Right atrium auricular region (tissue), 2 donors: ENCODE results near the gene ACTR3C. TPM values are rescaled to one million over a fixed set of nuclear protein-coding genes. Genes with fewer than 3 reads are reported as not detected.

Source experiments
- DNase-seq: peaks from one replicate; pipeline ENCODE4 v3.0.0-alpha.2; 2019; ENCODE audit warnings: low spot score
- H3K27ac ChIP-seq, 2 donors: fragments of 200-600 bp; sonication (generic); 1 replicate in 1 of 2; 2 replicates in 1 of 2; pipeline ENCODE4 v1.5.1; 2016 to 2019
- H3K27me3 ChIP-seq, 2 donors: fragments of 200-600 bp; sonication (generic); one replicate each; pipeline versions ENCODE4 v1.5.1 to v1.6.0; 2017 to 2019
- H3K36me3 ChIP-seq: fragments of 200-600 bp; sonication (generic); one replicate; pipeline ENCODE4 v1.5.1; 2016
- H3K4me1 ChIP-seq, 2 donors: fragments of 200-600 bp; sonication (generic); one replicate each; pipeline versions ENCODE4 v1.5.1 to v1.6.0; 2017 to 2019
- H3K4me3 ChIP-seq, 2 donors: fragments of 200-600 bp; sonication (generic); 1 replicate in 1 of 2; 2 replicates in 1 of 2; pipeline ENCODE4 v1.5.1; 2017 to 2019; ENCODE audit warnings: mild to moderate bottlenecking in 1 of 2, moderate library complexity in 1 of 2
- H3K9me3 ChIP-seq, 2 donors: fragments of 200-600 bp; sonication (generic); one replicate each; pipeline ENCODE4 v1.5.1; 2019
- CTCF ChIP-seq, 2 donors: fragments of 200-600 bp; sonication (generic); IDR thresholded peaks; one replicate each; pipeline ENCODE4 v1.5.1; 2019; ENCODE audit warnings: antibody characterized with exemption in 2 of 2
- total RNA-seq, 2 donors: library from RNA; depleted of rRNA; stranded (reverse); fragments of >200 nt; gene quantifications; one replicate each; pipeline ENCODE4 v1.1.0, GENCODE V29; 2016

Gene ACTR3C
- total RNA-seq, 2 donors from 2014 or later: 3.2 to 4.1 TPM

GRCh38 chr7:150332852-150333635 lies 9.7 kb upstream of the ACTR3C start:
- H3K4me3 ChIP-seq: no peak overlapping the region
- H3K27me3 ChIP-seq: no peaks in the 10 kb centered on the region
- H3K27ac ChIP-seq: no peak overlapping the region
- H3K4me1 ChIP-seq: peaks cover 0 to 13% of the 10 kb centered on the region in 2 donors
- no peaks in the 10 kb centered on the region for H3K9me3 ChIP-seq
- no peak for TF ChIP-seq CTCF (IDR thresholded peaks at IDR 0.05)
- no peak for DNase-seq
- H3K36me3 ChIP-seq: no peaks in the 10 kb centered on the region

- H3K9me3 ChIP-seq: no peaks in the 10 kb centered on the region
- H3K36me3 ChIP-seq: no peaks in the 10 kb centered on the region
- peaks cover 0 to 2% of the 10 kb centered on the region in 2 donors for H3K4me1 ChIP-seq
- no peak overlapping the region for H3K4me3 ChIP-seq
- no peak overlapping the region for H3K27ac ChIP-seq
- no peaks in the 10 kb centered on the region for H3K27me3 ChIP-seq
- no peak for TF ChIP-seq CTCF (IDR thresholded peaks at IDR 0.05)
- DNase-seq: no peak
Observed at GRCh38 chr7:150330211-150330885, 7.0 kb upstream of the ACTR3C start.

GRCh38 chr7:150329331-150330120 lies 6.2 kb upstream of the ACTR3C start:
- TF ChIP-seq CTCF (IDR thresholded peaks at IDR 0.05): no peak
- H3K27ac ChIP-seq: no peak overlapping the region
- no peaks in the 10 kb centered on the region for H3K27me3 ChIP-seq
- no peak for DNase-seq
- no peaks in the 10 kb centered on the region for H3K9me3 ChIP-seq
- no peaks in the 10 kb centered on the region for H3K4me1 ChIP-seq
- no peak overlapping the region for H3K4me3 ChIP-seq
- H3K36me3 ChIP-seq: no peaks in the 10 kb centered on the region

- no peaks in the 10 kb centered on the region for H3K36me3 ChIP-seq
- peaks cover 0 to 20% of the 10 kb centered on the region in 2 donors for H3K4me1 ChIP-seq
- H3K27ac ChIP-seq: no peak overlapping the region
- H3K4me3 ChIP-seq: no peak overlapping the region
- H3K9me3 ChIP-seq: no peaks in the 10 kb centered on the region
- no peak for TF ChIP-seq CTCF (IDR thresholded peaks at IDR 0.05)
- no peak for DNase-seq
- H3K27me3 ChIP-seq: no peaks in the 10 kb centered on the region
Observed at GRCh38 chr7:150327308-150327707, 4.0 kb upstream of the ACTR3C start.

GRCh38 chr7:150326657-150327268 lies 3.4 kb upstream of the ACTR3C start:
- Histone ChIP-seq H3K27ac (no peak overlapping the region), H3K4me3 (no peak overlapping the region), H3K36me3 (no peaks in the 10 kb centered on the region), H3K27me3 (no peaks in the 10 kb centered on the region), H3K9me3 (no peaks in the 10 kb centered on the region), H3K4me1 (peaks cover 0 to 25% of the 10 kb centered on the region in 2 donors)
- TF ChIP-seq CTCF (IDR thresholded peaks at IDR 0.05): no peak
- no peak for DNase-seq
